Endothelial cell of umbilical vein (primary cell): Measurements from ENCODE around the gene GALK1.

Source experiments
- CTCF ChIP-seq, 2 donors: IDR thresholded peaks; 1 replicate in 1 of 2; 2 replicates in 1 of 2; pipeline ENCODE4 v1.5.1; 2011; ENCODE audit warnings: low read length in 2 of 2, mild to moderate bottlenecking in 2 of 2, moderate library complexity in 2 of 2, control low read depth in 1 of 2, inconsistent platforms in 1 of 2, low read depth in 1 of 2; ENCODE audit not compliant: insufficient read depth in 1 of 2; ENCODE audit errors: extremely low read depth in 1 of 2
- EZH2 ChIP-seq: IDR thresholded peaks from 2 replicates; pipeline ENCODE4 v1.6.1; 2012; ENCODE audit warnings: borderline replicate concordance, low read depth, mild to moderate bottlenecking, moderate library complexity, low read length, inconsistent platforms; ENCODE audit not compliant: severe bottlenecking
- FOS ChIP-seq: IDR thresholded peaks from 2 replicates; pipeline ENCODE4 v1.6.1; 2011; ENCODE audit warnings: mild to moderate bottlenecking, low read length, moderate library complexity, borderline replicate concordance; ENCODE audit not compliant: insufficient read depth
- GATA2 ChIP-seq: IDR thresholded peaks from 2 replicates; pipeline ENCODE4 v1.7.0; 2011; ENCODE audit warnings: low read depth, mild to moderate bottlenecking, moderate library complexity, mixed read lengths, low read length; ENCODE audit not compliant: insufficient read length, insufficient read depth
- JUN ChIP-seq: IDR thresholded peaks from 2 replicates; pipeline ENCODE4 v1.6.1; 2011; ENCODE audit warnings: borderline replicate concordance, low read depth; ENCODE audit not compliant: insufficient read length, insufficient read depth
- POLR2A ChIP-seq: IDR thresholded peaks from 2 replicates; pipeline ENCODE4 v1.6.1; 2012; ENCODE audit warnings: low read depth, mild to moderate bottlenecking, control low read depth, low read length
- POLR2AphosphoS5 ChIP-seq: IDR thresholded peaks from 2 replicates; pipeline ENCODE4 v1.6.1; 2012; ENCODE audit warnings: low read depth, mild to moderate bottlenecking, control low read depth, low read length, moderate library complexity; ENCODE audit not compliant: insufficient read depth
- TF ChIP-seq, protein P1 (sequence below): IDR thresholded peaks from 2 replicates; pipeline ENCODE4 v1.6.1; 2011; ENCODE audit not compliant: insufficient read depth, insufficient read length

DNA sequence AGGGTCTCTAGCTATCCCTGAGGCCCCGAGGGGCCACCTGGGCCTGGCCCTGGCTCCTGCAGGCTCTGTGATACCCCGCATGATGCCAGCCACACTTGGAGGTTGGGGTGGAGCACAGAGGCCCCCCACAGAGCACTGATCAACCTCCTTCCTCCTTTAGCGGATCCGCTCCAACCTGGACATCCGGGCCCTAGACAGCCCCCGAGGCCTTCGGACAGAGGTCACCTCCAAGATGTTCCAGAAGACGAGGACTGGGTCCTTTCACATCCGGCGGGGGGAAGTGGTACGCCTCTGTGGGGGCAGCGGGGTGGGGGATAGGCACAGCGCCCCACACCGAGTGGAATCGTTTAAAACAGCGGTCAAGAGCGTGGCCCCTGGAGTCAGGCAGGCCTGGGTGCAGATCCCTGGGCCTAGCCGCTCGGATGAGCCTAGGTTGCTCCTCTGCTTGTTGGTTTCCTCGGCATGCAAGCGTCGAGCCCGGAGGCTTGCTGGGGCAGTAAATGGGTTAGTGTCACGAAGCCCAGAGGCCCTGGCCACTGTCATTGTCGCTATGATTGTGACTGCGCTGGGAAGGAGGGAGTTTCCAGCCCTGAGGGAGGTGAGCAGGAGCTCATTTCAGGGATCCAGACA lies 33.8 kb downstream of the GALK1 start:
- TF ChIP-seq, protein P1, sequence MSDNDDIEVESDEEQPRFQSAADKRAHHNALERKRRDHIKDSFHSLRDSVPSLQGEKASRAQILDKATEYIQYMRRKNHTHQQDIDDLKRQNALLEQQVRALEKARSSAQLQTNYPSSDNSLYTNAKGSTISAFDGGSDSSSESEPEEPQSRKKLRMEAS, result no peak
- TF ChIP-seq POLR2A (no peak), CTCF (IDR thresholded peaks at IDR 0.05; ENCODE audit: extremely low read depth in 1 of 2, insufficient read depth in 1 of 2, low read depth in 1 of 2, low read length in 2 of 2) (no peak), POLR2AphosphoS5 (no peak), FOS (no peak), EZH2 (no peak), JUN (no peak), GATA2 (no peak)
